Stimulated activated CD4-positive, alpha-beta T cell treated with anti-CD3 and anti-CD28 coated beads, Interleukin-12 subunit alpha, Interleukin-12 subunit beta, amount 100 ng/mL, for 4 hours (primary cell): ENCODE data around the gene ZNF574.
"Not testable (repeated sequence)": the region's sequence is repeated elsewhere in the genome, so short reads cannot be mapped to it uniquely, and the experiment has no call there.

Source experiments
- DNase-seq: peaks from one replicate; pipeline ENCODE4 v3.0.0-alpha.2; 2020

Gene ZNF574

DNA sequence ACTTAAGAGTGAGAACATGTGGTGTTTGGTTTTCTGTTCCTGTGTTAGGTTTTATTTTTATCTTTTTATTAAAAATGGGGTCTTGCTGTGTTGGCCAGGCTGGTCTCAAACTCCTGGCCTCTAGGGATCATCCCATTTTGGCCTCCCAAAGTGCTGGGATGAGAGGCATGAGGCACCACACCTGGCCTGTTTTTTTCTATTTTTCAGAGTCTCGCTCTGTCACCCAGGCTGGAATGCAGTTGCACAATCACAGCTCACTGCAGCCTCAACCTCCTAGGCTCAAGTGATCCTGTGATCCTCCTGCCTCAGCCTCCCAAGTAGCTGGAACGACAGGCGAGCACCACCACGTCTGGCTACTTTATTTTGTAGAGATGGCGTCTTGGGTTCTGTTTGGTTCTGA is 7.6 kb downstream of the ZNF574 start:
- no peak for DNase-seq

DNA sequence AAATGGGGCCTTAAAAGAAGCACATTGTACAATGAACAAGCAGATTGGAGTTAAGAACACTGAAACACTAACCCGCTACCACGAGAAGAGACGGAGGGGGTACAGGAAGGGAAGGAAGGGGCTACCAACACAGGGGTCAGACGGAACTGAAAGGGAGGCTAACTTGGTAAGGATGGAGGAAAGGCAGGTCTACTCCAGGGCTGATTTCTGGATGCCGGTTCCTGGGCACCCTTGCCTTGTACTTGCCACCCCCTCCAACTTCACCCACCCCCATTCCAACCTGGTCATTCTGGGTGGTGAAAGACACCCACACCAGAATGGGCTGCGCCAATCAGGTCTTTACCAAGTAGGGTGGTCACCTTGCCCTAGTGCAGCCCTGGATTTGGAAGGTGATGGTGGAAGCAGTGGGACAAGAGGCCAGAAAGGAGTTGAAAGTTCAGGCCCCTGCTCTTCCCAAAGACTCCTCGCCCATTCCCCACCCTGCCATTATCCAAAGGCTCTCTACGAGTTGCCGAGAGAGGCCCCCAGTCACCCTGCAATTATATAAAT is 10.3 kb downstream of the ZNF574 start:
- no peak for DNase-seq

DNA sequence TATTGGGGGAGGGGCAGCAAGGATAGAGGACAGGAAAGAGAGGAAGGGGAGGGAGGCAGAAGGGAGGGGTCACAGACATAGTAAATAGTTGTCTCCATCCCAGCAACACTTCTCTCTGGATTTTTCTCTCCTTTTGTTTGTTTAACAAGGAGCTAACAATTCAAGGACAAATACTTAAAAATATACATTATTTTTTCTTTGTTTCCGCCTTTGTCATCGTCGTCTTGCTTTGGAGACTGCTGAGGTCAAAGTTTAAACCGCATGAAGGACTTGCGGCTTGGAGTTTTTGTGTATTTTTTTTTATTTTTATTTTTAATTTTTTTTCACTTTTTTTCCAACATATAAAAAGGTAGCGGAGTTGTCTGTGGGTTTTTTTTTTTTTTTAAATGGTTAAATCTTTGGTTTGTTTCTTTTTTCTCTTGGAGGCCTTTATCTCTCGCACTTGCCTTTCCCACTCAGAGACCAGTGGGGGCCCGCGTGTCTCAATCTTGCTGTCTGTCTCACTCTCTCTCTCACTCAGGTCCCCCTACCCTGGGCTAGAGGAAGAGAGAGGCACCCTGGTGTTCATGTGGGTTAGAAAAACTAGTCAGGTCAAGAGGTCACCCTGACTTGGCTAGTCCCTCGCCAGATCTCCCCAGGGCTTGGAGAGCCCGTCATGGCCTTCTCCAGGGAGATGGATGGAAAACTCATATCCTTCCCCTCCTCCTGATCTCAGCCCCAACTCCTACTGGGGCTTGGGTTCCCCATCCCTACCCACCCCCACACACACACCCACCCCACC is 11.0 kb downstream of the ZNF574 start:
- DNase-seq = no peak

- DNase-seq = no peak
These were observed 12.7 kb downstream of the ZNF574 start for GRCh38 chr19:42088471-42089190.

- no peak for DNase-seq
These were observed 13.3 kb downstream of the ZNF574 start for GRCh38 chr19:42089191-42089750.

DNA sequence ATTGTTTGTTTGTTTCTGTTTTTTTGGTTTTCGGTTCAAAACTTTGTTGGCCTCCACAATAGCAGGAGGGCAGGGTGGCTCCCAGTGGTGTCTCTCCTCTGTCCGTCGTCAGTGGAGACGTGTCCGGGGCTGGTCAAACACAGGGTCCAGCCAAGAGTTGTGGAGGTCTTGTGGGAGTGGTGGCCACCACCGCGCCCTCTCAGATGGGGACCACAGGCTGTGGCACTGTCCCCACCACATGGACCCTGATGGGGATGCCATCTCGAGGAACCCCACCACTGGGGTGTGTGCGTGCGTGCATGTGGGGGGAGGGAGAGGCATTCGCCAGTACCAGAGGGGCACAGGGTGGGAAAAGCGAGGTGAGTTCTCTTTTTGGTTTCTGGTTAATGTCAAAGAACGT is 13.8 kb downstream of the ZNF574 start:
- DNase-seq = no peak

DNA sequence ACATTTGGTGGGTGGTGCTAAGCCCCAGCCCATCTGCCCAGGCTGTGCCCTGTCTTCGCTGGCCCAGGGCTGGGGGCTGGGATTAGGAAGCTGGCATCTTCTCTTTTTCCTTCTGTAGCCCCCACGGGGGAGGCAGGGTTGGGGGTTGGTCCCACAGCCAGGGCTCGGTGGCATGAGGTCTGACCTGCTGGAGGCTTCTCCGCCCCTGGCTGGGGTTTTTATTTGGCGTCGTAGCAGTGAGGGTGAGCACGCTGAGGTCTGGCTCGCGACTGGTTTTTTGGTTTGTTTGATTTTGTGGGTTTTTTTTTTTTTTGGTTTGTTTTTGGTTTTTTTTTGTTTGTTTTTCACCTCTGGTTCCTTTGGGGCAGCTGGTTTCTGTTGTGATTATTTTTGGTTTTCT is 14.7 kb downstream of the ZNF574 start:
- no peak for DNase-seq

- DNase-seq = no peak
These were observed 15.3 kb downstream of the ZNF574 start for GRCh38 chr19:42091300-42091699.

DNA sequence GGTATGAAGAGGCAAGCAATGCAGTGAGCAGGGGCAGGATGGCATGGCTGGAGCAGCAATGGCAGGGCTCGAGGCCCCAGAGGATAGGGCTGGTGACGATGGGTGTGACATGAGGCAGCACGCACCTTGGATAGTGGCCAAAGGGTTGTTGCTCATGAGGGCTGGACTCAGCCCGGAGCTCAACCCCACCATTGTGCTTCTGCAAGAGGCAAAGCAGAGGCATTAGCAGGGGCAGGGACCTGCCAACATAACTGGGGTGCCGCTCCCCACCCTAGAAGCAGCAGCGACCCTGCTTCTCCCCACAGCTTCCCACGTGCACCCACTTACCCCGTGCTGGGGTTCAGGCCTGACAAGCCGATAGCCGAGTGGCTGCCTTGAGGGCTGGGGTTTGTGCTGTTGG is 15.8 kb downstream of the ZNF574 start:
- DNase-seq = no peak

DNA sequence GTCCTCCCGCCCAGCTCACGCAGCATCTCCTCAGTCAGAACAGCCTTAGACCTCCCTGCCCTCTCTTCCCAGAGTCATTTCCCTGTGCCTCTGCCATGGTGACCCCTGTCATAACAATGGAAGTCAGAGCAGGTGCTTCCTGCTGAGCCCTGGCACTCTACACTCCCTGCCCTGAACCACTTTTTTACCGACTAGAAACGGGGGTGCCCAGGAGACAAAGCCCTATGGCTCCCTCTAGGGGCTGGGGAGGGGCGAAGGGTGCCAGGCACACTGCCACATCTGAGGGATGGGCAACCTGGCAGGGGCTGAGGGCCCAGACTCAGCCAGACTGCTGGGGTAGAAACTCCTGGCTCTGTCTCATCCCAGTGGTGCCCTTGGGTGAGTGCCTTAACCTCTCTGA is 16.4 kb downstream of the ZNF574 start:
- no peak for DNase-seq

- no peak for DNase-seq
These were observed 17.5 kb downstream of the ZNF574 start for GRCh38 chr19:42093505-42093904.

DNA sequence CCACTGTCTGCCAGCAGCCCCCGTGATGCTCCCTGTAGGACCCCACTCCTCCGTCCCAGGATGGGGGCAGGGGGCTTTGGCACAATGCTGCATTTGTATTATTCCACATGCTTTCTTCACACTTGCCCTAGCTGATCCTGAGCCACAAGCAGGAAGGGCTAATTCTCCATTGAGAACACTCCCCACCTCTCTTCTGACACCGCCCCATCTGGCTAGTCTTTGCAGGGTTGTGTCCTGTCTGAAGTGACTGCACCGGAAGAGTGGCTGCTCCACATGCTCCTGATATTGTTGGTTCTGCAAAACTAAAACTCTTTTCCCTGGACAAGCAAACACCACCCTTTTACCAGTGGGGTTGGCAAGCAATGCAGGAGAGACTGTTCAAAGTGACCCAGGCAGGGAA is 18.0 kb downstream of the ZNF574 start:
- DNase-seq = no peak

- no peak for DNase-seq
These were observed 19.3 kb downstream of the ZNF574 start for GRCh38 chr19:42095142-42095813.

GRCh38 chr19:42095814-42096230 is 19.9 kb downstream of the ZNF574 start:
- DNase-seq = no peak

DNA sequence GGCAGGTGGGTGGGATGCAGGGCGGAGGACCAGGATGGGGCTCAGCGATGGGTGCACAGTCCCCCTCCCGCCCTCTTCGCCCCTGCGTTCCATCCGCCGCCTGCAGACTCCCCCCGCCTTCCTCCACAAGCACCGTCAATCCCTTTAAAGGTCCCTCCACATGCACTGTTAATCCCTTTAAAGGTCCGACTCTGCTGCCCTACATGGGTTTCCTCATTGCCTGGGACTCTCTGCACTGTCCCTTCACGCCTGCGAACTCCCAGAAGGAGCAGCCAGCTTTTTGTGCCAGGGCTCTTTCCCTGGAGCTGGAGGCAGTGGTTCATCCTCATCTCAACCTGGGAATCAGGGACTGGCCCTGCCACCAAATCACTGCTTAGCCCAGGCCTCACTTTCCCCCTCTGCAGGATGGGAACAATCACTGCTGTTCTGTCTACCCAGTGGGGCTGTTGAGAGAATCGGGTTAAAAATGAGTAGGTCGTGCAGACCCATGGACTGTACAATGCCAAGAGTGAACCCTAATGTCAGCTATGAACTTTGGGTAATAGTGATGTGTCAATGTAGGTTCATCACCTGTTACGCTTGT is 20.4 kb downstream of the ZNF574 start:
- no peak for DNase-seq

GRCh38 chr19:42097461-42097860 is 21.5 kb downstream of the ZNF574 start:
- DNase-seq = no peak

DNA sequence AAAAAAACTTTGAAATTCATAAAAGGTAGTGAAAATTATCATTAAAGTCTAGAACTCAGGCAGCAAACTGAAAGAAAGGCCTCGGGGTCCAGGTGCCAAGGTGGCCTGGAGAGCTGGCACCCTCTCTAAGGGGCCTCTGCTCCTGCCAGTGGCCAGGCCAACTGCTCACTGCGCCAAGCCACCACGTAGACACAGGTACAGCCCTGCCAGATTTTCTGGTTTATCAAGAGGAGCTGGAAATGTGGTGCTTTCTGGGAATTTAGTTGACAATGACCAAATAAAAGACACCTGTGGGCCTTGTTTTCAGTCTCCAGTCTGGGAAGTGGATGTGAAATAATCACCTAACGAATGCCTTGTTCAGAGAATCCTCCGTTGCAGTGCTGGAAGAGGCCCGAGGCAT is 22.8 kb downstream of the ZNF574 start:
- no peak for DNase-seq

GRCh38 chr19:42099336-42099925 is 23.5 kb downstream of the ZNF574 start:
- no peak for DNase-seq

DNA sequence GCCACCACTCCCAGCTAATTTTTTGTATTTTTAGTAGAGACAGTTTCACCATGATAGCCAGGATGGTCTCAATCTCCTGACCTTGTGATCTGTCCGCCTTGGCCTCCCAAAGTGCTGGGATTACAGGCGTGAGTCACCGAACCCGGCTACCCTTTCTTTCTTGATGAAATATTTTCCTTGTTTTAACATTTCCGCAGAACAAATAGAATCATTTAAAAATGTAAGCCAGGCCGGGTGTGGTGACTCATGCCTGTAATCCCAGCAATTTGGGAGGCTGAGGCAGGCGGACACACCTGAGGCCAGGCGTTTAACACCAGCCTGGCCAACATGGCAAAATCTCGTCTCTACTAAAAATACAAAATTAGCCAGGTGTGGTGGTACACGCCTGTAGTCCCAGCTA is 24.3 kb downstream of the ZNF574 start:
- DNase-seq = not testable (repeated sequence)

GRCh38 chr19:42102877-42103276 is 26.9 kb downstream of the ZNF574 start:
- DNase-seq = no peak

DNA sequence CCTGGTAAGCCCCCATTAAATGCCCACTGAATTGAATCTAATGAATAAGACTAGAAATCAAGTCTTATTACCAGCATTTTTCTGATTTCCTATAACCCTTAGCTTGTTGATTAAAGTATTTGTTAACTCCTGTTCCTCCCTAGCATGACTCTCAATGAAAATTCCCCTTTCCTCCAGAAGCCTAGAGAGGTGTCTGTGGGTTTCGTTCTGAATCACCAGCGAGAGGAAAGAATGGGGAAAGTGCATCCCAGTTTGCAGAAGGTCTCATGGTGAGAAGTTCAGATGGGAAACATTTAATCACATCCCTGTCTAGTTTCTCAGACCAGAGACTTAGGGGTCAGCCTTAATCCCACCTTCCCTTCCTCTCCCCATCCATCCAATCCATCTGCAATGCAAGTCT is 29.4 kb downstream of the ZNF574 start:
- DNase-seq = no peak
